H9 (cell line): ENCODE data around the gene ADSL. TPM values are rescaled to one million over a fixed set of nuclear protein-coding genes. Genes with fewer than 3 reads are reported as not detected.

ENCODE experiments used
- DNase-seq: peaks from one replicate; pipeline ENCODE4 v3.0.0-alpha.2; 2017
- H2AFZ ChIP-seq: one replicate; pipeline ENCODE4 v1.6.1; 2013; ENCODE audit warnings: mild to moderate bottlenecking, low read length, control low read depth, moderate library complexity
- H2AK5ac ChIP-seq: 2 replicates; pipeline ENCODE4 v1.6.1; 2013; ENCODE audit warnings: low read length, control low read depth, mixed read lengths; ENCODE audit not compliant: insufficient read length
- H2BK120ac ChIP-seq: one replicate; pipeline ENCODE4 v1.6.1; 2013; ENCODE audit warnings: low read depth, mild to moderate bottlenecking, low read length, control low read depth, inconsistent platforms; ENCODE audit not compliant: poor library complexity, severe bottlenecking
- H2BK12ac ChIP-seq: 2 replicates; pipeline ENCODE4 v1.6.1; 2013; ENCODE audit warnings: low read length, control low read depth, mixed read lengths, low read depth; ENCODE audit not compliant: insufficient read length
- H2BK15ac ChIP-seq: 2 replicates; pipeline ENCODE4 v1.6.1; 2013; ENCODE audit warnings: low read depth, low read length, control low read depth
- H2BK20ac ChIP-seq: one replicate; pipeline ENCODE4 v1.6.1; 2013; ENCODE audit warnings: low read depth, mild to moderate bottlenecking, low read length, control low read depth, inconsistent platforms; ENCODE audit not compliant: poor library complexity, severe bottlenecking
- H2BK5ac ChIP-seq: 2 replicates; pipeline ENCODE4 v1.6.1; 2013; ENCODE audit warnings: low read length, control low read depth, mixed read lengths; ENCODE audit not compliant: insufficient read length
- H3K14ac ChIP-seq: 2 replicates; pipeline ENCODE4 v1.6.1; 2013; ENCODE audit warnings: low read length, control low read depth; ENCODE audit not compliant: insufficient read depth
- H3K18ac ChIP-seq: 2 replicates; pipeline ENCODE4 v1.6.1; 2013; ENCODE audit warnings: low read depth, mild to moderate bottlenecking, mixed read lengths, low read length, control low read depth; ENCODE audit not compliant: insufficient read length
- H3K23ac ChIP-seq: 2 replicates; pipeline ENCODE4 v1.6.1; 2013; ENCODE audit warnings: low read length, control low read depth, mixed read lengths, low read depth; ENCODE audit not compliant: insufficient read length
- H3K23me2 ChIP-seq: 2 replicates; pipeline ENCODE4 v1.6.1; 2013; ENCODE audit warnings: low read depth, mild to moderate bottlenecking, mixed read lengths, low read length, control low read depth; ENCODE audit not compliant: insufficient read length, poor library complexity, severe bottlenecking
- H3K27ac ChIP-seq: 2 replicates; pipeline ENCODE4 v1.5.1; 2013; ENCODE audit warnings: low read length, control low read depth, mixed read lengths, low read depth; ENCODE audit not compliant: insufficient read length
- H3K27me3 ChIP-seq: 2 replicates; pipeline ENCODE4 v1.6.1; 2013; ENCODE audit warnings: low read length, control low read depth, inconsistent platforms; ENCODE audit not compliant: insufficient read depth
- H3K4ac ChIP-seq: 2 replicates; pipeline ENCODE4 v1.6.1; 2013; ENCODE audit warnings: low read depth, mild to moderate bottlenecking, control low read depth, inconsistent platforms, low read length, moderate library complexity
- H3K4me1 ChIP-seq: 2 replicates; pipeline ENCODE4 v1.6.1; 2013; ENCODE audit warnings: low read length, control low read depth, inconsistent platforms; ENCODE audit not compliant: insufficient read depth
- H3K4me2 ChIP-seq: 2 replicates; pipeline ENCODE4 v1.6.1; 2013; ENCODE audit warnings: low read length, control low read depth, mixed read lengths; ENCODE audit not compliant: insufficient read length, insufficient read depth
- H3K56ac ChIP-seq: 2 replicates; pipeline ENCODE4 v1.6.1; 2013; ENCODE audit warnings: low read depth, mild to moderate bottlenecking, mixed read lengths, low read length, control low read depth; ENCODE audit not compliant: insufficient read length
- H3K79me1 ChIP-seq: 2 replicates; pipeline ENCODE4 v1.6.1; 2013; ENCODE audit warnings: low read depth, mild to moderate bottlenecking, moderate library complexity, low read length, control low read depth, inconsistent platforms; ENCODE audit not compliant: insufficient read depth, poor library complexity, severe bottlenecking
- H3K79me2 ChIP-seq: 2 replicates; pipeline ENCODE4 v1.6.1; 2013; ENCODE audit warnings: low read length, control low read depth, inconsistent platforms; ENCODE audit not compliant: insufficient read depth
- H3K9ac ChIP-seq: 2 replicates; pipeline ENCODE4 v1.6.1; 2013; ENCODE audit warnings: low read length, control low read depth, mixed read lengths; ENCODE audit not compliant: insufficient read length; ENCODE audit errors: extremely low read depth
- H3K9me3 ChIP-seq: one replicate; pipeline ENCODE4 v1.6.1; 2013; ENCODE audit warnings: low read depth, low read length, inconsistent platforms; ENCODE audit not compliant: control insufficient read depth
- H3T11ph ChIP-seq: one replicate; pipeline ENCODE4 v1.6.1; 2013; ENCODE audit warnings: mild to moderate bottlenecking, low read length, control low read depth, inconsistent platforms
- H4K20me1 ChIP-seq: one replicate; pipeline ENCODE4 v1.6.1; 2013; ENCODE audit not compliant: control insufficient read depth, insufficient read length, insufficient read depth
- H4K5ac ChIP-seq: 2 replicates; pipeline ENCODE4 v1.6.1; 2013; ENCODE audit warnings: low read depth, mild to moderate bottlenecking, mixed read lengths, low read length, control low read depth; ENCODE audit not compliant: insufficient read length
- H4K8ac ChIP-seq: replicated peaks from 2 replicates; pipeline ENCODE4 v1.6.1; 2013; ENCODE audit warnings: low read length, control low read depth, mixed read lengths, low read depth; ENCODE audit not compliant: insufficient read length
- H4K91ac ChIP-seq: 2 replicates; pipeline ENCODE4 v1.6.1; 2013; ENCODE audit warnings: low read depth, mild to moderate bottlenecking, moderate library complexity, mixed read lengths, low read length, control low read depth; ENCODE audit not compliant: insufficient read length
- H3K27ac Mint-ChIP-seq, 3 experiments: 2 replicates in 2 of 3; 3 replicates in 1 of 3; pipeline ENCODE4 v1.8.0; 2020 to 2021; ENCODE audit warnings: mixed read lengths in 3 of 3, mild to moderate bottlenecking in 1 of 3, moderate library complexity in 1 of 3
- H3K27me3 Mint-ChIP-seq: 2 replicates; pipeline ENCODE4 v1.8.0; 2021; ENCODE audit warnings: low read depth, mild to moderate bottlenecking, moderate library complexity, mixed read lengths
- H3K36me3 Mint-ChIP-seq, 3 experiments: 2 replicates in 2 of 3; 3 replicates in 1 of 3; pipeline ENCODE4 v1.8.0; 2020 to 2021; ENCODE audit warnings: low read depth in 3 of 3, mixed read lengths in 3 of 3; ENCODE audit not compliant: insufficient read depth in 1 of 3
- H3K4me1 Mint-ChIP-seq, 2 experiments: 2 replicates each; pipeline ENCODE4 v1.8.0; 2020; ENCODE audit warnings: mixed read lengths in 2 of 2
- H3K4me3 Mint-ChIP-seq, 2 experiments: 2 replicates in 1 of 2; 3 replicates in 1 of 2; pipeline ENCODE4 v1.8.0; 2020 to 2021; ENCODE audit warnings: mild to moderate bottlenecking in 2 of 2, mixed read lengths in 2 of 2, moderate library complexity in 1 of 2
- H3K9me3 Mint-ChIP-seq, 2 experiments: 2 replicates in 1 of 2; 3 replicates in 1 of 2; pipeline ENCODE4 v1.8.0; 2020; ENCODE audit warnings: mild to moderate bottlenecking in 2 of 2, mixed read lengths in 2 of 2, moderate library complexity in 1 of 2
- total RNA-seq: library from RNA; stranded (reverse); gene quantifications from 2 replicates; pipeline ENCODE4 v1.2.1, GENCODE V29; 2021
- TF ChIP-seq, protein P1 (sequence below): fragments of 200-600 bp; sonication (generic); conservative IDR thresholded peaks from 3 replicates; pipeline ENCODE4 v1.8.0; 2021; ENCODE audit warnings: antibody characterized with exemption, mild to moderate bottlenecking

Gene ADSL
- total RNA-seq, 1 experiment from 2014 or later: 175 TPM

DNA sequence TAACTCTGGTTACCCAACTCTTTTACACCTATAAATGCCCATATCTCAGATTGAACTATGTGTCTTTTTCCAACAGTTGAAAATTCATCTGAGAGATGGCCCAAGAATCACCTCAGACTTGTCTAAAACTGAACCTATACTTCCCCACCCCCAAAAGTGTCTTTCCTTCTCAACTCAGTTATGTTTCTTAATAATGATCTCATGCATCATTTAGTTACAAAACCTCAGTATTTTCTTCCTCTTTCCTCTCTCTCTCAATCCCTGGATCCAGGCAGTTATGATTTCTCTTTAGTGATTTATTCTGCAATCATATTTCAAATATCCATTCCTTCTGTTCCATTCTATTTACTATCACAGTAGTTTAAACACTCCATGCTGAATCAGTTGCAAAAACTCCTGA, 32.3 kb upstream of the ADSL start:
- Histone ChIP-seq H3K4me1 (no peaks in the 10 kb centered on the region), H3K56ac (no peak overlapping the region)
- peaks cover 50 to 94% (median 75%) of the 10 kb centered on the region in 3 experiments for H3K36me3 Mint-ChIP-seq

More for the DNA sequence above, 32.3 kb upstream of the ADSL start:
- H2BK15ac ChIP-seq: no peak overlapping the region
- no peaks in the 10 kb centered on the region for H3K79me1 ChIP-seq
- H2BK12ac ChIP-seq: no peak overlapping the region
- no peak overlapping the region for H2BK5ac ChIP-seq
- H3K4ac ChIP-seq: no peak overlapping the region
- no peaks in the 10 kb centered on the region for H3K27me3 Mint-ChIP-seq
- no peak overlapping the region for H3K27ac ChIP-seq
- no peak overlapping the region for H2BK120ac ChIP-seq
- H4K20me1 ChIP-seq: no peaks in the 10 kb centered on the region
- no peak overlapping the region for H3K27ac Mint-ChIP-seq
- no peaks in the 10 kb centered on the region for H3K27me3 ChIP-seq
- H2AFZ ChIP-seq: no peak overlapping the region
- H3K9me3 Mint-ChIP-seq: no peaks in the 10 kb centered on the region
- no peak overlapping the region for H4K91ac ChIP-seq
- H2AK5ac ChIP-seq: no peak overlapping the region
- no peak overlapping the region for H3K9ac ChIP-seq
- H3K79me2 ChIP-seq: no peaks in the 10 kb centered on the region
- H3K18ac ChIP-seq: no peak overlapping the region
- no peak overlapping the region for H3T11ph ChIP-seq
- H3K4me3 Mint-ChIP-seq: no peak overlapping the region
- no peak overlapping the region for H3K14ac ChIP-seq
- no peak overlapping the region for H2BK20ac ChIP-seq
- TF ChIP-seq, protein P1, sequence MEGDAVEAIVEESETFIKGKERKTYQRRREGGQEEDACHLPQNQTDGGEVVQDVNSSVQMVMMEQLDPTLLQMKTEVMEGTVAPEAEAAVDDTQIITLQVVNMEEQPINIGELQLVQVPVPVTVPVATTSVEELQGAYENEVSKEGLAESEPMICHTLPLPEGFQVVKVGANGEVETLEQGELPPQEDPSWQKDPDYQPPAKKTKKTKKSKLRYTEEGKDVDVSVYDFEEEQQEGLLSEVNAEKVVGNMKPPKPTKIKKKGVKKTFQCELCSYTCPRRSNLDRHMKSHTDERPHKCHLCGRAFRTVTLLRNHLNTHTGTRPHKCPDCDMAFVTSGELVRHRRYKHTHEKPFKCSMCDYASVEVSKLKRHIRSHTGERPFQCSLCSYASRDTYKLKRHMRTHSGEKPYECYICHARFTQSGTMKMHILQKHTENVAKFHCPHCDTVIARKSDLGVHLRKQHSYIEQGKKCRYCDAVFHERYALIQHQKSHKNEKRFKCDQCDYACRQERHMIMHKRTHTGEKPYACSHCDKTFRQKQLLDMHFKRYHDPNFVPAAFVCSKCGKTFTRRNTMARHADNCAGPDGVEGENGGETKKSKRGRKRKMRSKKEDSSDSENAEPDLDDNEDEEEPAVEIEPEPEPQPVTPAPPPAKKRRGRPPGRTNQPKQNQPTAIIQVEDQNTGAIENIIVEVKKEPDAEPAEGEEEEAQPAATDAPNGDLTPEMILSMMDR: no peak
- no peak overlapping the region for H4K5ac ChIP-seq
- no peaks in the 10 kb centered on the region for H3K23me2 ChIP-seq
- no peak overlapping the region for H4K8ac ChIP-seq
- H3K23ac ChIP-seq: no peak overlapping the region
- no peaks in the 10 kb centered on the region for H3K4me1 Mint-ChIP-seq
- no peaks in the 10 kb centered on the region for H3K9me3 ChIP-seq
- no peak overlapping the region for H3K4me2 ChIP-seq
- no peak for DNase-seq
